HG03521 (cell line): ENCODE results near the gene RALGPS1.

ENCODE experiments used
- ATAC-seq: cut with Tn5 transposase; IDR thresholded peaks from one replicate; pipeline ENCODE4 v1.9.1; 2021; ENCODE audit warnings: mild to moderate bottlenecking, moderate library complexity; ENCODE audit not compliant: unreplicated experiment

RALGPS1 gene, protein sequence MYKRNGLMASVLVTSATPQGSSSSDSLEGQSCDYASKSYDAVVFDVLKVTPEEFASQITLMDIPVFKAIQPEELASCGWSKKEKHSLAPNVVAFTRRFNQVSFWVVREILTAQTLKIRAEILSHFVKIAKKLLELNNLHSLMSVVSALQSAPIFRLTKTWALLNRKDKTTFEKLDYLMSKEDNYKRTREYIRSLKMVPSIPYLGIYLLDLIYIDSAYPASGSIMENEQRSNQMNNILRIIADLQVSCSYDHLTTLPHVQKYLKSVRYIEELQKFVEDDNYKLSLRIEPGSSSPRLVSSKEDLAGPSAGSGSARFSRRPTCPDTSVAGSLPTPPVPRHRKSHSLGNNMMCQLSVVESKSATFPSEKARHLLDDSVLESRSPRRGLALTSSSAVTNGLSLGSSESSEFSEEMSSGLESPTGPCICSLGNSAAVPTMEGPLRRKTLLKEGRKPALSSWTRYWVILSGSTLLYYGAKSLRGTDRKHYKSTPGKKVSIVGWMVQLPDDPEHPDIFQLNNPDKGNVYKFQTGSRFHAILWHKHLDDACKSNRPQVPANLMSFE

DNA sequence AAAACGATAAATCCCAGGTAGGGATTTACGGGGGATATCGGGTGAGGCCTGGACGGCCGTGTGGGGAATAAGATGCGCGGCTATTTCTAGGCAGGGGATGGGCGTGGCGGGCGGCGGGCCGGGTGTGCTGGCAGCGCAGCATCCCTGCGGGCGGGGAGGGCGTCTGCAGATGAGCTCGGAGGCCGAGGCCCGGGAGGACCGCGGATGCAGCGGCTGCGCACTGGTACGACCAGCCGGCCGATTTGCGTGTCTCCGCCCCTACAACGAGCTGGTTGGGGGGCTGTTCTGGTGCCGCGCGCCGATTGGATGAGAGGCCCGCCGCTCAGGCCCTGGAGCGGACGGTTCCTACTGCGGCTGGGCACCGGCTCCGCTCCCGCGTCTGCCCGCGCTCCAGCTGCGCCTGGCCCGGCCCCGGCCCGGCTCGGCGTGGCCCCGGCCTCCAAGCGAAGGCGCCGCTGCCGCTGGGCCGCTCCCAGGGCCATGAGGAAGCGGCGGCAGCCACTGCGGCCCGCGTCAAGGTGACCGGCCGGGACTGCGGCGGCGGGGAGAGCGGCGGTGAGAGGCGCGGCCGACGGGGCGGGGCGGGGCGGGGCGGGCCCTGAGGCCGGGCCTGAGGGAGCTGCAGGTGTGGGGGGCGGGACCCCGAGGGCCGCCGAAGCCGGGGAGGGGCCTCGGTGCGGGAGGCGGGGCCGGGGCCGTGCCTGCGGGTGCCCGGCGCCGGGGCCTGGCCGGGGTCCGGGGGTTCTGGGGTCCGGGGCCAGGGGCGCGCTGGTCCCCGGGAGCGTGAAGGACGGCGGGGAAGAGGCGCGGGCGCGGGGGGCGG, at the start of gene RALGPS1:
RALGPS1 (plus strand) TSS at position 325 of the 823 bp plus-strand sequence. CDS start 47,508 bp downstream, outside the sequence.
- peak; percentile 94 for ATAC-seq

DNA sequence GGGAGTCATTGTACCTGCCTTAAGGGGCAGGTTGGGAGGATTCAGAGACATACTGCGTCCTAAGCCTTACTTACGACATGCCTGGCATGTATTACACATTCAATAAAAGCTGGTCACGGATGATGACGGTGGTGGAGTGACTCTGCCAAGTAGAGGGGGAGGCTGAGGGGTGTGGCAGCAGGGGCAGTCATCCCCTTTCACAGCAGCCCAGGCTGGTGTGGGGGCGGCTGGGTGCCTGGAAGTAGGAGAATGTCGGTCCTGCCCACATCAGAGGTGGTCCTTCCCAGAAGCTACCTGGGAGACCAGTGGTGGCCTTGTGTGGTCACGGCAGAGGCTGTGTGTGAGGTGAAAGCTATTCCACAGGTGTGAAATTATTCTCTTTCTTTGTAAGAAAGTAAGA, 45.2 kb upstream of the RALGPS1 start:
- no peak for ATAC-seq

DNA sequence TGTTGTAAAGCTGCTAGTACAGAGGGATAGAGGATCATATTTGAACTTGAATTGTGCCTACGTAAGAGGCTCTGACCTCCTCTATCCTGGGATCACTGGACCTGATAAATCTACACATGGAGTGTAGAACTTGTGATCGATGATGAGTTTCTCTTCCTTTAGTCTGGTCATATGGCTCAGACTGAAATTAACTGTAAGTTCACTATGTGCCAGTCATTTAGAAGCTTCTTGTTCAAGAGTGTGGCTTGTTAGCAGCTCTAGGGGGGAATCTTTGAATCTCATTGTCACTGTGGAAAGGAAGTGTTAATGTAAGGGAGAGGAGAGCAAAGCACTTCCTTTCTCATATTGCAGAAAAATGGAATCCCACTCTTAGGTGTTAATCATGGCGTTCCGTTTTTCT, 42.1 kb upstream of the RALGPS1 start:
- ATAC-seq = no peak

DNA sequence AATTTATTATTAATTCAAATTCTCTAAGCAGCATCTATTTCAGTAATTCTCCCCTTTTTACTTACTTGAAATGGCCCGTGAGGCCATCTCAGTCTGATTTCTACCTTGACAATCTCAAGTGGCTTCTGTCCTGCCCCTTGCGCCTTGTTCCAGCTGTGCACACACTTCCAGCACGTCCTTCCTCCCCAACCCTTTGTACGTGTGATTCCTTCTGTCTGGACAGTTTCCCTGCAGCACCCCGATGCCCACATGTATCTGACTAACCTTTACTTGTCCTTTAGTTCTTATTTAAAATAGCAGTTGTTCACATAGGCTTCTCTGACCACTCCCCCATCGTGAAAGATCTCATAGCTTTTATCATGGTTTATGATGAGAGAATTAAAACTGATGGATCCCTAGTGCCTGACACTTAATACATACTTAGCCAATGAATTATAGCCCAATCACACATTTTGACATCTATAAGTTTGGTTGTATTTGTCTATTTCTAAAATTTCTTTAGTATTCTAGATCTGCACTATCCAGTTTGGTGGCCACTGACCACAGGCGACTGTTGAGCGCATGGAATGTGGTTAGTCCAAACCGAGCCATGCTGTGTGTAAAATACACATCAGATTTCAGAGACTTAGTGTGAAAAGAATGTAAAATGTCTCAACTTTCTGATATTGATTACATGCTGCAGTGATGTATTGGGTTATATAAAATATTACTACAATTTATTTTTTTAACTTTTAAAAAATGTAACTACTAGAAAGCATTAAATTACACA, 39.9 kb upstream of the RALGPS1 start:
- no peak for ATAC-seq

DNA sequence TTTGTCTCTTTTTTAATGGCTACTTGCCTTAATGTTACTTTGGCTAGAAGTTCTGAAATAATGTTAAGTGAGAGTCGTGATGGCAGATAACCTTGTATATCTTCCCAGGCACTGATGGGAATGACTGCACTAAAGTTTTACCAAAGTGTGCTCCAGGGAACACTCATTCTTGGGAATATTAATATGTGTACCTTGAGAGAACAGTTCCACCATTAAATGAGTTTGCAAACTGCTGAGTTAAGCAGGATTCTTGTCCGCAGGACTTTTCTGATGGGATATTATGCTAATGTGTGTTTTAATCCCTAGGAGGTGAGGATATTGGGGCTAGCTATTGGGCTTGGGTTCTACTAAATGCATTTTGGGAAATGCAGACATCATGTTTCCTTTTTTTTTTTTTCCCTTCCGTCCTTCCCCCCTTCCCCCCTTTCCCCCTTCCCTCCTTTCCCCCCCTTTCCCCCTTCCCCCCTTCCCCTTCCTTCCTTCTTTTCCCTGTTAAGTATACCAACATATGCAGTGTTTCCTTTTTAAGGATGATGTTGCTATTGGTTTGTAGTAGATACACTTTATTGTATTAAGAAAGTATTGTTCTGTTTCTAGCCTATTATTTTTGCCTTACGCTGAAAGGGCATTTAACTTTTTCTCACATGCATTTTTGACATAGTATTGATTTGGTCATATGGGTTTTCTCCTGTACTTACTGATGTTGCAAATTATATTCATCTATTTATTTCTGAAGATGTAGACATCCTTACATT, 38.6 kb upstream of the RALGPS1 start:
- ATAC-seq = no peak

DNA sequence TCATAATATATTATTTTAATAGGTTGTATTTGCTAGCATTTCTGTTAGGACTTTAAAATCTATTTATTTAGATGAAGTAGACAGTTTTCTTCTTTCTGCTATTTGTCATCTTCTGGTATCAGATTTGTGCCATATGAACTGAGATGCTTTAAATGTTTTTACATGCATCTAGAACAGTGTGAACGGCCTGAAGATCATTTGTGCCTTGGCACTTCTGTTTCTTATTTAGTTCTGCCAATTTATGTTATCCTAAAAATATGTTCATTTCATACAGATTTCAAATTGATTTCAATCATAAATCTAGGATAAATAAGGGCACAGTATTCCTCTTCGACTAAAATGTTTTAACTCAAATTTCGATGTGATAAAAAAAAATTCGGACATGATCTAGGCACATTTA, 38.1 kb upstream of the RALGPS1 start:
- ATAC-seq = no peak

DNA sequence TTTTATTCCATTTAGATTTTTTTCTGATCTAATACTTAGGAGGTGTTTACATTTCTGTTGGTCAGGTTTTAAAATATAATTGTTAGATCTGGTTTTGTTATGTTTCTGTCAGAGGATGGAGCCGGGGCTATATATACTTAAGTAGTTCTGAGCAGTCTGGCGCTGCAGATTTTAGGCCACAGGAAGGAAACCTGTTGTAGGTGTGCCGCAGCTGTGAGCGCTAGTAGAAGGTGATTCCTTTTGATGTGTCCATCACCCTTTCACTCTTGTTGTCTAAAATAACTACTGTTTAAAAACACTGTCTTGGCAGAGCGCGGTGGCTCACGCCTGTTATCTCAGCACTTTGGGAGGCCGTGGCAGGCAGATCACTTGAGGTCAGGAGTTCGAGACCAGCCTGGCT, 37.2 kb upstream of the RALGPS1 start:
- ATAC-seq = no peak

DNA sequence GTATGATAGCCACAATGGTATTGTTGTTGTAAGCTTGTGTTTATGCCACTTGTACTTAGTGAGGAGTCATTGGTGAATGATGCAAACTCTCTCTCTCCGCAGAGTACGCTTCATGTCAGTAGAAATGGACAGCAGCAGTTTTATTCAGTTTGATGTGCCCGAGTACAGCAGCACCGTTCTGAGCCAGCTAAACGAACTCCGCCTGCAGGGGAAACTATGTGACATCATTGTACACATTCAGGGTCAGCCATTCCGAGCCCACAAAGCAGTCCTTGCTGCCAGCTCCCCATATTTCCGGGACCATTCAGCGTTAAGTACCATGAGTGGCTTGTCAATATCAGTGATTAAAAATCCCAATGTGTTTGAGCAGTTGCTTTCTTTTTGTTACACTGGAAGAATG, 35.3 kb upstream of the RALGPS1 start:
- no peak for ATAC-seq

DNA sequence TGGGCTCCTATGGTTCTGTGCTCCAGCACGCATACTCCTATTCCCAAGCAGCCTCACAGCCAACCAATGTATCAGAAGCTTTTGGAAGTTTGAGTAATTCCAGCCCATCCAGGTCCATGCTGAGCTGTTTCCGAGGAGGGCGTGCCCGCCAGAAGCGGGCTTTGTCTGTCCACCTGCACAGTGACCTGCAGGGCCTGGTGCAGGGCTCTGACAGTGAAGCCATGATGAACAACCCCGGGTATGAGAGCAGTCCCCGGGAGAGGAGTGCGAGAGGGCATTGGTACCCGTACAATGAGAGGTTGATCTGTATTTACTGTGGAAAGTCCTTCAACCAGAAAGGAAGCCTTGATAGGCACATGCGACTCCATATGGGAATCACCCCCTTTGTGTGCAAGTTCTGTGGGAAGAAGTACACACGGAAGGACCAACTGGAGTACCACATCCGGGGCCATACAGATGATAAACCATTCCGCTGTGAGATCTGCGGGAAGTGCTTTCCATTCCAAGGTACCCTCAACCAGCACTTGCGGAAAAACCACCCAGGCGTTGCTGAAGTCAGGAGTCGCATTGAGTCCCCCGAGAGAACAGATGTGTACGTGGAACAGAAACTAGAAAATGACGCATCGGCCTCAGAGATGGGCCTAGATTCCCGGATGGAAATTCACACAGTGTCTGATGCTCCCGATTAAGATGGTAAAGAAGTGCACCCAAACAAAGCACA, 34.2 kb upstream of the RALGPS1 start:
- no peak for ATAC-seq

DNA sequence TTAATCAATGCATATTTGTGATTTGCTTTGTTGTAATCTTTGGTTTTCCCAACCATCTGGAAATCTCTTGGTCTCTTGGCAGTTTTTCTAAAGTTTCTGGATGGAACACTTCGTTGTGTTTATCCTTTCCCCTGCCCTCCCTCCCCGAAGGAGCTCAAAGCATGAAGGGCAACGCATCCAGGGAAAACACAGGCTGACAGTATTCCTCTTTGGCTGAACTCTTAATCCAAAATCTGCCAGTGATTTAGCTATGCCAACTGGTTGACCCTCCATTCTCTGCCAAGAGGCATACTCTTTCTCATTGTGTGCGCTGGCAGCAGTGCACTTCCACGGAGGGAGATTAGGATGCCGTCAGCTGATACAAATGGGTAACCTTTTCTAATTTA, 33.6 kb upstream of the RALGPS1 start:
- no peak for ATAC-seq

DNA sequence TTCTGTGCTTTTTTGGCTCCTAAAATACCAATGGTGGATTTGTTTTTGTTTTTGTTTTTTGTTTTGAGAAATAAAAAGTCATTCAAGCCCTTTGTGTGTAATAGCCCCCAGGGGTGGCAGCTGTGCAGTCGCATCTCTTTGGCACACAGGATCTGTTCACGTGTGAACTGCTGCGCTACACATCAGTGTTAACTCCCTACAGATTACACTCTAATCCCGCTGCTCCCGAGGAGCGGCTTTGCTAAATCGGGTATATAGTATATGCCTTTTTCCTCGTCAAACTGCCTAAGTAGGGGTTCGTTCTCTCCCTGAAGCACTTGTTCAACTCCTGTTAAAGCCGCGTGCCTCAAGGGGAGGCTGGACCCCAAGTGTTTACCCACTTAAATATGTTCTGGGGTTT, 31.8 kb upstream of the RALGPS1 start:
- ATAC-seq = no peak

DNA sequence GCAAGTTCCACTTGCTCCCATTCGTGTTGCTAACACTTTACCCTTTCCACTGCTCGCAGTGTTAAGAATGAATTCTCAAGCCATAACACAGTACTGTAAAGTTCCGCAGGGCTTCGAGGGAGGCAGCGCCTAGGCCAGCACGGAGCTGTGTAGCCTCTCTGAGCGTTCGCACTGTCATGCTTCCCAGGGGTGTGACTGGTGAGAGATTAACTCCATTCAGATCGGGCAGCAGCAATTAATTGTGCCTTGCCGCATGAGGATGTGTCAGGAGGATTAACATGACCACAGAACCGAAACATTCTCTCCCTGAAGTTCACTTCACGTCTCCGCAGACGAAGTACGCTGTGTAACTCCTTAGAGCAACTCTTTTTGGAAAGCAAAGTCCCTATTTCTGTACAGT, 30.9 kb upstream of the RALGPS1 start:
- no peak for ATAC-seq

DNA sequence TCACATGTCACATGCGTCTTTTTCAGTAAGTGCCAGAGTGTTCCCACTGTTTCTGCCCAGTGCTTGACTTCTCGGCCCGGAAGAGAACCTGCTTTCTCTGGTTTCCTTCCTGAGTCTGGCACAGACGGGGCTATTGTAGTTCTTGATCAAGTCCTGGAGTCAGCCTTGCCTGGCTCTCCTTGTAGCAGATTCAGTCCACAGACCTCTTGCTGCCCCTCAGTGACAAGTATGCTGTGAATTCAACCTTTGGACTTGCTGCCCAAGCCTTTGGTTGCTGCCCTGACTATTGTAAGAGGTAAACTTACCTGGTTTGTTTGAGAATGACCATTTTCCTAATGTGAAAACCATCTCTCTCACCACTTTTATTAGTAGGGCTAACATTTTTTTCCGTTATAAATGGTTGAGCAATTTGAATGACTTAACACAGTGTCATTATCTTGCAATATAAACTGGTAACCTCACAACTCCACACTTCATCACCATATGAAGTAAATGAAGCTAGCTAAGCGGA, 29.4 kb upstream of the RALGPS1 start:
- ATAC-seq = no peak

DNA sequence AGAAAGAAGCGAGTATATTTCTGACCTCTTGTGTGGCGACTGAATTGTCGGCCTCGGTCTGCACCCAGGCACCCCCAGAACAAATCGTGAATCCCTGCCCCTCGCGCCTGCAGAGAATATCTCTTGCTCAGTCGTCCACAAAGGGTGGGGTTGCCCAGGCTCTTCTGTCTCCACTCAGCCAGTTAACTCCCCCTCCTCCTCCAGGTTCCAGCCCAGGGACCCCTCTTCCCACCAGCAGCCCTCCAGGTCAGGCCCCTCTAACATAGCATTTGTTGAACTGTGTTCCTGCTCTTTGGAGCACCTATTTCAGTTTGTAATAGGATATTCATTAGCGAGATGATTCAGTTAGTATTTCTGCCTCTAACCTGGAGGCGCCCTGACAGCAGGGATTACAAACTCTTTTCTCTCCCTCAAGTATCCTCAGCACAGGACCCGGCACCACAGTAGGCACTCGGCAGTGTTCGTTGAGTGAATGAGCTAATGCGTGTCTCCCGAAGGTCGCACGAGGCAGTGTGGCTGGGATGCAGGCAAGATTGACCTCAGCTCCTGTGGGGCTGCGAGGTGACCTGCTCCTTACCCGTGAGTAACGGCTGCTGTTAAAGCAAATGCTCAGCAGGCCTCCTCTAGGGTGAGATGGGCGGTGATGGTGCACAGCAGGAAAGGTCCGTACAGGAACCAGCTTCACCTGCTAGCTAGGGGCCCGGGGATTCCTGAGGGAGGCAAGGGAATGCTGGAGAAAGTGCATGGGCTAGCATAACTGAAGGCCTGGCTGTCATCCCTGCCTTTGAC, 28.4 kb upstream of the RALGPS1 start:
- ATAC-seq = no peak

DNA sequence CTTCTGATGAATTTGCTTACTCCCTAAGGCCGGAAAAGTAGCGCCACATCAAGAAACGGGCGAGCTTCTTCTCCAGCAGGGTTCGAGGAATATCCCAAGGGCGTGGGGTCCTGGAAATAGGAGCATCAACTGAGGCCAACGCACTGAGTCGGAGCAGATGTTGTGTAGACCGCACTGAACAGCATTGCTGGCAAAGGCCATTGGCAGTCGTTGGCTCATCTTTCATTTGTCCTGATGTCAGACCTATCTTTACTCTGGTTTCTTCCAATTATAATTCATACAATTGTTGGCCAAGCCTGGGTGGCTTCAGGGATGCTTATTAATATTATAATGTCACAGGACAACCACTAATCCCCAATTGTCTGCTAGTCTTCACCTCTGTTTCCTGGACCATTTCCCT, 27.7 kb upstream of the RALGPS1 start:
- no peak for ATAC-seq

DNA sequence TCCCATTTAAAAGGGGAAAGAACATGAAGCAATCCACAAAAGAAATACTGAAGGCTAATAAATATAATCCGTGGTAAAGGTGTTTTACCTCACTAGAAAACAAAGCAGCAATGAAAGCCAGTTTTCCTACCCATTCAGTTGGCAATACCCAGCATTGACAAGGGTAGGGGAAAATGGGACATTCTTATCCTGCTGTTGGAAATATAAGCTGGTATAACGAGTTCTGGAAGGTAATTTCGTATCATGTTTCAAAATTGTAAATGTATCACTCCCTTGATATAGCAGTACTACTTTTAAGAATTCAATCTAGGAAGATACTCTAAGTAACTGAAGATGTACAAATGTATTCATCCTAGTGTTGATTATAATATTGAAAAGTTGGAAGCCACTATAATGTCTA, 22.9 kb upstream of the RALGPS1 start:
- no peak for ATAC-seq

DNA sequence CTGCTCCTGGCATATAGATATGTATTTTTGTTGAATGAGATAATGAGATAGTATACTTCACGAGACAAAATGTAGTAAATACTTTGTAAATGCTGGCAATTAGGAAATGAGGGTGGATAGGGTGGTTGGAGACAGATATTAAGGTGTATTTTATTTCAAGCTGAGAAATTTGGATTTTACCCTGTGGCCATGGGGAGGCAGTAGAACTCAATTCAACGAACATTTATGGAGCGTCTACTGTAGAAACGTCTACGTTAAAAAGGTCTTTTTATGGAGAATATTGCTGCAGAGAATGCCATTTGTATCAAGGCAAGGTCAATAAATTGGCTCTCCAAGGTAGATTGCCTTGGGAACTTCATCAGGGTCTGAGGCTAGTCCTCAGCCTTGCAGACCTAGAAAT, 21.5 kb upstream of the RALGPS1 start:
- ATAC-seq = no peak

DNA sequence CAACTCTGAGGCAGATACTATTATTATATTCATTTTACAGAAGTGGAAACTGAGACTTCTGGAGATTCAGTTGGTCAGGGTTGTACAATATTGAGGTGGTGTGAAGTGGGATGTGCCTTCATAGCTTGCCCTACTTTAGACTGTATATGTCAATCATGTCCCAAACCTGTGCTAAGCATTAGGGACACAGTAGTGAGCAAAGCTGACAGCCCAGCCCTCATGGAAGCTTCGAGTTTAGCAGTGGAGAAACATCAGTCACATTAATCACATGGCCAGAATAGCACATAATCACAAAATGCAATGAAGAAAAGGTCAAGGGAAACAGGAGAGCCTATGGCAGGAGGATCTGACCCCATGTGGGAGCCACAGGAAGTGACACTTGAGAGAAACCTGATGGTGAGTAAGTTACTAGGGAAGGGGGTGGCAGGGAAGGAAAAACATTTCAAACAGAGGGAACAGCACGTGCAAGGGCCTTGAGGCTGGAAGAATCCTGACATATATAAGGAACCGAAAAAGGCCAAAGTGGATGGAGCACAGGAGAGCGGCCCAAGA, 20.5 kb upstream of the RALGPS1 start:
- ATAC-seq = no peak

DNA sequence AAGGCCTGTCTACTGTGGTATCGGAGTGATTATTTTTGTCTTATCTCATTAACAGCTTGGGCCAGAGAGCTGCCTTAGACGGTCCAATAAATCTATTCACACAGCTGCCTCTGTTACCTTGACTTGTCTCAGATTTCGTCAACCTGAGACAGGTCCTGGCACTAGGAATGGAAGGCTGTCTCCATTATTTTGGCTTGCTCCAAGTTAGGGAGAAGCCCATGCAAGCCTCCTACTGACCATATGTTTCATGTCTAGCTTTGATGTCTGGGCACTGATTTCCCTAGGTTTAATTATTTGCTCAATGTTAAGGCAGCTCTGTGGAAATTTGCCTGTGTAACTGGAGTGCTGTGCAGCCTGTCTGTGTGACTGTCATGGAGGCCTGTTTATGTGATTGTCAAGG, 12.4 kb upstream of the RALGPS1 start:
- no peak for ATAC-seq
